Measurements from ENCODE around the gene TCF25. TPM values are rescaled to one million over a fixed set of nuclear protein-coding genes. Genes with fewer than 3 reads are reported as not detected.

TCF25 gene
- total and polyA plus RNA-seq, 8 donors, result 124 to 748 (median 216) TPM

- peak overlapping the region; percentile 59 to 85 (median 70) for H3K4me3 ChIP-seq
- no peak for DNase-seq
- H3K27ac ChIP-seq, result peak overlapping the region in 2 of 5 donors; percentile 72 to 77
- no peaks in the 10 kb centered on the region for H3K9me3 ChIP-seq
- H3K4me1 ChIP-seq, result peaks cover 18 to 26% (median 23%) of the 10 kb centered on the region in 4 donors
- peaks cover 0 to 34% (median 0%) of the 10 kb centered on the region in 3 donors for H3K27me3 ChIP-seq
- WGBS, 5 donors, result 72 to 81% (median 75%) methylated on average over 6 to 12 of the region's 12 CpGs
- H3K36me3 ChIP-seq, result peaks cover 0 to 14% (median 6%) of the 10 kb centered on the region in 4 donors
- intact Hi-C loops (cut with DNase I; ENCODE audit: low total_unique reads), result no loop called here
- TF ChIP-seq EP300 (IDR thresholded peaks at IDR 0.05) (no peak), POLR2A (IDR thresholded peaks at IDR 0.05) (no peak), POLR2AphosphoS5 (IDR thresholded peaks at IDR 0.05) (no peak), CTCF (IDR thresholded peaks at IDR 0.05) (no peak)
These were observed 76.4 kb downstream of the TCF25 start for GRCh38 chr16:89949756-89950155.

- no peak for DNase-seq
- WGBS, 5 donors, result 91 to 99% (median 95%) methylated on average over 5 of the region's 5 CpGs
- Histone ChIP-seq H3K4me1 (peaks cover 18 to 26% (median 23%) of the 10 kb centered on the region in 4 donors), H3K4me3 (no peak overlapping the region), H3K9me3 (no peaks in the 10 kb centered on the region), H3K36me3 (peaks cover 0 to 31% (median 23%) of the 10 kb centered on the region in 4 donors), H3K27me3 (peaks cover 0 to 17% (median 0%) of the 10 kb centered on the region in 3 donors), H3K27ac (no peak overlapping the region)
- intact Hi-C loops (cut with DNase I; ENCODE audit: low total_unique reads), result no loop called here
- no peak for TF ChIP-seq POLR2A (IDR thresholded peaks at IDR 0.05)
- TF ChIP-seq CTCF (IDR thresholded peaks at IDR 0.05), result no peak
- no peak for TF ChIP-seq EP300 (IDR thresholded peaks at IDR 0.05)
- TF ChIP-seq POLR2AphosphoS5 (IDR thresholded peaks at IDR 0.05), result no peak
These were observed 78.1 kb downstream of the TCF25 start for GRCh38 chr16:89951509-89951908.

GRCh38 chr16:89952049-89952448, 78.7 kb downstream of the TCF25 start:
- 79 to 84% (median 82%) methylated on average over 12 of the region's 12 CpGs for WGBS, 5 donors
- DNase-seq, result no peak
- Histone ChIP-seq H3K27ac (no peak overlapping the region), H3K4me3 (no peak overlapping the region), H3K9me3 (no peaks in the 10 kb centered on the region), H3K36me3 (peaks cover 0 to 37% (median 28%) of the 10 kb centered on the region in 4 donors), H3K4me1 (peaks cover 18 to 26% (median 23%) of the 10 kb centered on the region in 4 donors), H3K27me3 (peaks cover 0 to 11% (median 0%) of the 10 kb centered on the region in 3 donors)
- intact Hi-C loops (cut with DNase I; ENCODE audit: low total_unique reads), result no loop called here
- TF ChIP-seq POLR2AphosphoS5 (IDR thresholded peaks at IDR 0.05) (no peak), CTCF (IDR thresholded peaks at IDR 0.05) (no peak), POLR2A (IDR thresholded peaks at IDR 0.05) (no peak), EP300 (IDR thresholded peaks at IDR 0.05) (no peak)

- Histone ChIP-seq H3K27me3 (peaks cover 0 to 6% (median 0%) of the 10 kb centered on the region in 3 donors), H3K4me1 (peaks cover 15 to 22% (median 20%) of the 10 kb centered on the region in 4 donors), H3K9me3 (no peaks in the 10 kb centered on the region), H3K36me3 (peaks cover 3 to 42% (median 33%) of the 10 kb centered on the region in 4 donors), H3K4me3 (no peak overlapping the region), H3K27ac (no peak overlapping the region)
- 84 to 94% (median 92%) methylated on average over 6 of the region's 6 CpGs for WGBS, 5 donors
- DNase-seq, result no peak
- TF ChIP-seq POLR2A (IDR thresholded peaks at IDR 0.05) (no peak), EP300 (IDR thresholded peaks at IDR 0.05) (no peak), CTCF (IDR thresholded peaks at IDR 0.05) (no peak), POLR2AphosphoS5 (IDR thresholded peaks at IDR 0.05) (no peak)
- intact Hi-C loops (cut with DNase I; ENCODE audit: low total_unique reads), result no loop called here
These were observed 79.2 kb downstream of the TCF25 start for GRCh38 chr16:89952551-89952950.
